TTC549 (cell line): ENCODE data around the gene NDUFAF3.

Experiments
- FAIRE-seq: peaks from 2 replicates; lab custom pipeline; 2012; peaks lifted over from hg19 to GRCh38; lab: Jason Lieb, UNC

NDUFAF3 gene

DNA sequence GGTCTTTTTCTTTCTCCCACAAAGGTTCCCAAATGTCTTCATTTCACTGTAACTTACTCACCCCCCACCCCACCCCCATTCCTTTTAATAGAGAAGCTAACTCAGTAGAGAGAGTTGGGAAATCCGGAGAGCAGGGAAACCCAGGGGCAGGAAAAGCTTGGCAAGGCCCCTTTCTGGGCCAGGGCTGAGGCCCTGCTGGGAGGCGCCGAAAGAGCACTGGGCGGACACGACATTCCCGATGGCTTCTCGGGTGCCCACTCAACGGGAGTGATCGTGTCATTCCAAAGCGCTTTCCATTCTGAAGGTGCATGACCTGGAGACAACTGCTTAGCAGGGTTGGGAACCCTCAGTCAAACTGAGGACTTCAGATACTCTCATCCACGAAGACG is 2.0 kb upstream of the NDUFAF3 start:
- no peak for FAIRE-seq

DNA sequence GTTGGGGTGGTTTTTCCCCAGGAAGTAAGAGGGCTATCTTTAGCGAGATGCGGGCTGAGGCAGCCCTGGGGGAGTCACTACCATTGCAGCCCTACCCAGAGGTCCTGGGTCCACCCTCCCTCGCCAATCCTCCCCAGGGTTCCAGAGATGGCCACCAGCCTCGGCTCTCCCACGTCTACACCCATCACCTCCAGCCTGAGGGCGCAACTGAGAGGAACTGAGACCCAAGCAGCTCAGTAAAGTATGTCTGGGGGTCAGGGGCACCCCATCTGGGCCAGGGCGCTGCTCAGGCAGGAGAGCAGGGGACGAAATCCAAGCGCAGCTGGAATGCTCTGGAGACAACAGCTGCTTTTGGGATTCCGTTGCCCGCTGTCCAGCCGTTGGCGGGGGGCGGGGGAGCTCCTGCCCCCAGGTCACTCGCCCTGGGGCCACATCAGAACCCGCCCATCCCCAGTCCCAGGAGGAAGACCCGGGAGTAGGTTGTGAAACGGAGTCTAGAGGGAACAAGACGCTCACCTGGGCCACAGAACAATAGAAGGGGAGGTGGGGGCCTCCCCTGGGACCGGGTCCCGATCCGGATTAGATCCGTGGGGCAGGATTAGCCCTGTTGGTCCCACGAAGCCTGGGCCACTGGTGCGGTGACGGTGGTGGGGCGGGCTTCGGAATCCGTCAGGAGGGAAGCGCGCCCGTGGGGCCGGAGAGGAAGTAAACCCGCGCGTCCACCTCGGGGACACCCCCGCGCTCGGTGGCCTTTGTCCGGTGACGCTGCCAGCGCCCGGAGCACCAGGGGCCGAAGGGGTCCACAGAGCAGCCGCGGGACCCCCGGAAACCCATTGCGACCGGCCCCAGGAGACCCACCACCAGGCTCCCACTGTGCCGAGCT is 1.4 kb upstream of the NDUFAF3 start:
- FAIRE-seq = no peak

DNA sequence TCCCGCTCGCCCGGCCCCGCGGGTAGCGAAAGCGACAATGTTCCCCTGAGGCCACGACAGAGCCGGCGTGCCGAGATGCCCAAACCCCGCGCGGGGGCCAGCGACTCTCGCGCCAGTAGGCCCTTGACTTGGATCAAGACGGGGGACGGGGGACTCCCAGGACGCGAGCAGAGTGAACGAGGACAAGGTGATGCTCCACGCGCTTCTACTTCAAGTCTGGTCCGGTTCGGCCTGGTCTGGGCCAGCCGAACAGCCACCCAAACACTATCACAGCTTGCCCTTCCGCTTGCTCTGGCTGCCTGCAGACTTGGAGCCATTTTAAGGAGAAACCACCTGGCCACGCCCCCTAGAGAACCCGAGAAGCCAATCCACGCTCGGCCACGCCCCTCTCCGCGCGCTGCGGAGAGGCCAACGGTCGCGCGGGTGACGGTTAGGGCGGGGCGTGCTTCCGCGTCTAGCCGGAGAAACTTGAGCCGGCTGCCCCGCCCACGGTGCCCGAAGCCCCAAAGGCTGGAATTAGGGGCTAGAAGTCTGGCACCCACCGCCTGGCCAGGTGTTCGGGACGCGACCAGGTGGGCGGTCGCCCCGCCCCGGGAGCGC is 608 bp upstream of the NDUFAF3 start:
- FAIRE-seq = peak; percentile 82

DNA sequence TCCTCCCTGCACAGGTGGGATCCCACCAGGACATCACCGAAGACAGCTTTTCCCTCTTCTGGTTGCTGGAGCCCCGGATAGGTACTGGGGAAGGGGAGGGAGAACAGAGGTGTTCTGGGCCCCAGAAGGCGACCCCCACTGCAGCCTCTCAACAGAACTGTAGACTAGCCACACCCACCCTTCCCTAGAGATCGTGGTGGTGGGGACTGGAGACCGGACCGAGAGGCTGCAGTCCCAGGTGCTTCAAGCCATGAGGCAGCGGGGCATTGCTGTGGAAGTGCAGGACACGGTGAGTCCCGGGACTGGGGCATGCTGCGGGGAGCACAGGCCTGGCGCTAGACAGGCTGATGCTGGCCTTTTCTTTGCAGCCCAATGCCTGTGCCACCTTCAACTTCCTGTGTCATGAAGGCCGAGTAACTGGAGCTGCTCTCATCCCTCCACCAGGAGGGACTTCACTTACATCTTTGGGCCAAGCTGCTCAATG is 809 bp downstream of the NDUFAF3 start:
- FAIRE-seq = no peak

DNA sequence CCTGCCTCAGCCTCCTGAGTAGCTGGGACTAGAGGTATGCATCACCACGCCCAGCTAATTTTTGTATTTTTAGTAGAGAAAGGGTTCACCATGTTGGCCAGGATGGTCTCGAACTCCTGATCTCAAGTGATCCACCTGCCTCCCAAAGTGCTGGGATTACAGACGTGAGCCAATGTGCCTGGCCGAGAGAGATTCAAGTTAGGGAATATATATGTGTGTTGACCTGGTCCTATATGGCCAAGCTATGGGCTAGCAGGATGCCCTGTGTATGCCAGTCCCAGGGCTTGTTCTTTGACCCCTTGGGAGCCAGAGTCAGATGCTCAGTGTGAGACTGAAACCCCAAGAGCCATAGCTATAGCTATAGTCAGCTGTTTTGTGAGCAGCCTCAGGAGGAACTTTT is 1.9 kb downstream of the NDUFAF3 start:
- FAIRE-seq = no peak

DNA sequence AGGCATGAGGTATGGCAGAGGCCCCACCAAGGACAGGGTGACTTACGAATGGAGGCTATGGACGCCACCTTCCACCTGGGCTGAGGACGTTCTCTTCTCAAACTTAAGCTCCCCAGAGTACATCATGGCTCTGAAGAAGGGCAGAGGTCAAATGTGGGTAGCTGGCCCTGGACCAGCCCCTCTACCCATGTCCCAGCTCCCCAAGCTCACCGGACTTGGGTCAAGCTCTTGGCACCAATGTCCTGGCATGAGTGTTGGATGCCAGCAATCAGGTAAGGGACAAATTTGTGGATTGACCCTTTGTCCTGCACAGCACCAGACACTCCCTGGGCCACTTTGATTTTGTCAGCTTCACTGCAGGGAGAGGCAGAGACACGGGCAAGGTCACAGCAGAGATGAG is 2.5 kb downstream of the NDUFAF3 start:
- no peak for FAIRE-seq

DNA sequence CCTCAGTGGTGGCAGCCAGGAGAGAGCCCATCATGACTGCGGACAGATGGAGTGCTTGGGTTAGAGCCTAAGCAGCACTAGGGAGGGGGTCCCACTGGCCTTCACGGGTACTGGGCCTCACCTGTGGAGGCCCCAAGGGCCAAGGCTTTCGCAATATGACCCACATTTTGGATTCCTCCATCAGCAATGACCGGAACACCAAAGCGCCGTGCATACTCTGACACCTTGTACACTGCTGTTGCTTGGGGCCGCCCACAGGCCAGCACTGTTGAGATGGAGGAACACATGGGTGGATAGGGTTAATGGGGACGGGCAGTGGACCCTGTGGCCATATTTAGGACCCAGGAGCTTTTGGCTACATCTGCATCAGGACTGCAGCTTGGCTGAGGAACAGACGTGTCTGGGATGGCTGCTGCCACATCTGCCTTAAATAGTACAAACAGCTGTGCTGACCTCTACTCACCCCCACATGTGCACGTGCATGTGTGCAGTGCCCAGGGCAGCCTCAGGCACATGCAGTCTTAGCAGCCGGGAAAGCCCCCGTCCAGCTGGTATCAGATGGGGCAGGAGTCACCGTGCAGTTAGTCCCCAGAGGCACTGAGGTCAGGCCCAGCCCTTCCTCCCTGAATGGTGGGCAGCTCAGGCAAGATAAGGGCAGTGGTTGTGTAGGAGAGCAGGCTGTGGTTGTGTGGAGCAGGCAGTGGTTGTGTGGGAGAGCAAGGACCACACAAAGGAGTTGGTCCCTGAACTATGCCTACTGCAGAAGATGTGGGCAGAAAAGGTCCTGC is 3.3 kb downstream of the NDUFAF3 start:
- no peak for FAIRE-seq

DNA sequence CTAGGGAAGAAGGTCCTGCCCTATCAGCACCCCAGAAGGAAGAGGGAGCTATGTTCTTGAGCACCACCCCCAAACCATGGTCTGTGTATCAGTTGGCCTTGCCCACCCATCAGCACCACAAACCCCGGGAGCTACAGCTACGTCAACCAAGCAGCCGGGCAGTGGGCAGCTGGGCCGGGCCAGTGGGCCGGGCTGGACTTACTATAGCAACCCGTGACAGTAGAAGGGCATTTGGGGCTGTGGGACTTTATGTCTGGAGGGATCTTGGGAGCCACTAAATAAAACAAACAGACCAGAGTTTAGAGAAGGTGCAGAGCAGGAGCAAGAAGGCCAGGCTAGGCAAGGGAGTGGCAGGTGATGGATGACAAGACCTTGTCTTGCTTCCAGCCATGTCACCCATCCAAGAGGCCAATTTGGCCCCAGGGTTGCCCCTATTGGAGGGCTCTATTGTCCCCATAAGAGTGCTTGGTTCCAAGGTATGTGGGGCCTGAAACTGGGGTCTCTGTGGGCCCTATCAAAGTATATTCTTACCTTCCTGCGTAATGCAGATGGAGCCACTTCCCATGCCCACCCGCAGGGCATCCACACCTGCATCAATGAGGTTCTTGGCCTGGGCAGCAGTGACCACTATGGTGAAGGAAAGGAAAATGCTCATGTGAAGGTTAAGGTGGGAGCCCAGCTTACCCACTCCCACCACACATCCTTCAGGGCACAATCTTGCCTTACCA is 4.0 kb downstream of the NDUFAF3 start:
- no peak for FAIRE-seq

DNA sequence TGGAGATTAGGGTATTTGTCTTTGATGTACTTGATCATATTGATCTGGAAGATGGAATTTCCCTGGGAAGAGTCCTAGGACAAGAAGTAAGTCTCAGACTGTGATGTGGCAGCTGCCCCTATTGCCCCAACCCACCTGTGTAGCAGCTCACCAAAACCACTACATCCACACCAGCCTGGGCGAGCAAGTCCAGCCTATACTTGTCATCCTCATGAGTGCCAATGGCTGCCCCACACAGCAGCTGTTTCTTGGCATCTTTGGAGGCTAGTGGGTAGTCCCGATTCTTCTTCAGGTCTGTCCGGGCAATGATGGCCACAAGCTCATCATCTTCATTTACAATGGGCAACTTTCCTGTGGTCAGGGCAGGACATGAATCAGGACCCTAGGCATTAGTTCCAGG is 4.6 kb downstream of the NDUFAF3 start:
- no peak for FAIRE-seq

DNA sequence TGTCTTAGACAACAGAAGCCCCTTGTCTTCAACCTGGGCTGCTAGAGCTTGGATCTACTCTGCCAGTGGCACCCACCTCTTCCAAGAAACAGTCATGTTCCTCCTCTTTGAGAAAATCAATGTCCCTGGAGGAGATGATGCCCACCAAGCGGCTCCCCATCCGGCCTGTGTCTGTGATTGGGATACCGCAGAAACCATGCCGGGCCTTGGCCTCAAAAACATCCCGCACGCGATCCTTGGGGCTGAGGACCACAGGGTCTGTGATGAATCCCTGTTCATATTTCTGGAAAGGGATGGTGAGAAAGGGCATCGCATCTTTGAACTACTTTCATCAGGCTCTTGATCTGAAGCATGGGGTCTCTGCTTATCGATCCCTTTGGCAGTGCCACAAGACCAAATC is 5.7 kb downstream of the NDUFAF3 start:
- no peak for FAIRE-seq

DNA sequence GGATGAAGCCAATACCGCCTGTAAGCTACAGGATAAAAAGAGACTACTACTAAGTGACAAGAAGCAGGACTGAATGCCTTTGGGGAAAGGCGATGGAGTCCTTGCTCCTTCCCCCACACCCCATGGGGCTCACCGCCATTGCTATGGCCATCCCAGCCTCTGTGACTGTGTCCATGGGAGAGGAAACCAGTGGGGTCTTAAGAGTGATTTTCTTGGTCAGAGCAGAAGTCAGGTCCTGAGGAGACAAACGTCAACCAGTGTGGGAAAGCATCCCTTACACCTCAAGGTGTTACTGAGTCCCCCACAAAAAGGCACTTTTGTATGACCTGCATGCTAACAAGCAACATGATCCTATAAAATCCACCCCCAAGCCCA is 6.4 kb downstream of the NDUFAF3 start:
- FAIRE-seq = no peak

DNA sequence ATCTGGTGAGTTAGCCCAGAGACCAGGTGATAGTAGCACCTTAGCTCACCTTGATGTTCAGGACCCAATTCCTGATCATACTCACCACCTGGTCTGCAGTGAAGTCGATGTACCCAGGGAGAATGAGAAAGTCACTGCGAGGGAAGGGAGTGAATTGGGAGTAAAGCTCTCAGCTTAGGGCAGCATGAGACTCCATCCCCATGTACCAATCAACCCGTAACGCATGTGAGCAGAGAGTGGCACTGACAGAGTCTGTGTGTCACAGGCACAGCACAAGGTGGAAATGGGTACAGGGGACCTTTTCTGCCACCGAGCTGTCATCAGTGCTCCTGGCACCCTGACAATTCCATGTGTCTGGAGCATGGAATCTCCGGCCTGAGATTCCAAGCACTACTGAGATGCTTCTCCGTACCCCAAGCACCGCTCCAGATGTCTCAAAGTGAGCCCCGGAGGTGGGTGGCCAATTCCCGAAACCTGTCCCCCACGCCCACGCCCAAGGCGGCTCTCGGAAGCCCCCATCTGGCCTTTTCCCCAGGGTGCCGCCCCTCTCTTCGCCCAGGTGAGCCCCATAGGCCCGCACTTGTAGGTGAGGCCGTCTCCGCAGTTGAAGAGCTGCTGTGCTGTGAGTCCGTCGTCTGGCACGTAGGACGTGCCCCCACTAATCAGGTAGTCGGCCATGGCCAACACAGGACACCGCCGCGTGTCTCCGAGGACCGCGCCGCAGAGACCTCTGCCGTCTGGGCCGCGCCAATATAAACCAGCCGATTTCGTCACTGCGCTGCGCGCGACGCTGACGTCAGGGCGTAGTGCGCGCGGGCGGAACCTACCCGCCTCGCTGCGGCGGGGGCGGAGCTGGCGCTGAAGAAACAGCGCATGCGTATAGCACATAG is 7.0 kb downstream of the NDUFAF3 start, which contains the start of gene IMPDH2:
Gene IMPDH2, minus strand, starts transcription at position 726 of the 890 bp plus-strand sequence. Its CDS starts 48 bp downstream, at position 678.
- FAIRE-seq = no peak

DNA sequence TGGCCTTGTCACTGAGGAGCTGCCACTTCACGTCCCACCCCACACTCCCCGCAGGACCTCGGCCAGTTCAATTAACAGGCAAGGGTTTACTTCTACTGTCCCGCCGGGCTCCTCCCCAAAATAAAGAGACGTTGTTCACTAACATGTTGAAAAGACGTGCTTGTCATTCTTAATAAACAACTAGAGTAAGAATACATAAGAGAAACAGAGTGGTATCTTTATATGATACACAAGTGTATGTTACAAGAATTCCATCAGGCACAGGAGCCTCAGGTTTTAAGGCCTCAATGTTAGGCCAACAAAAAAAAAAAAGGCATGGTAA is 7.6 kb downstream of the NDUFAF3 start:
- FAIRE-seq = no peak

DNA sequence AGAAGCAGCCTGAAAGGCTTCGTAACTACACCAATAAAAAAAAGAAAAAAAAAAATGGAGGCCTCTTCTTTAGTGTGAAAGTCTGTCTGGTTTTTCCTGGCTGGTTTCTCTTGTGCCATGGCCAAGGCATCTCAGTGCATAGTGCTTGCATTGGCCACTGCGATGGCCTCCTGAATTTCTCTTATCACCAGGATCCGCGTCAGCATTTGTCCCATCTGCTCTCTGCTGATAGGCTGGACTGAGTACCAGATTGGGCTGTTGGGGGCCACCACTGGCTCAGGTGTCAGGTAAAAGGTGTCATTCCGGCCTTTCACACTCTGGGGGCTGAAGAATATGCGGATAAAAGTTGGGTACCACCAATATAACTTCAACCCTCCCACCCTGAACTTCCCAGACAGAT is 8.4 kb downstream of the NDUFAF3 start:
- FAIRE-seq = no peak

DNA sequence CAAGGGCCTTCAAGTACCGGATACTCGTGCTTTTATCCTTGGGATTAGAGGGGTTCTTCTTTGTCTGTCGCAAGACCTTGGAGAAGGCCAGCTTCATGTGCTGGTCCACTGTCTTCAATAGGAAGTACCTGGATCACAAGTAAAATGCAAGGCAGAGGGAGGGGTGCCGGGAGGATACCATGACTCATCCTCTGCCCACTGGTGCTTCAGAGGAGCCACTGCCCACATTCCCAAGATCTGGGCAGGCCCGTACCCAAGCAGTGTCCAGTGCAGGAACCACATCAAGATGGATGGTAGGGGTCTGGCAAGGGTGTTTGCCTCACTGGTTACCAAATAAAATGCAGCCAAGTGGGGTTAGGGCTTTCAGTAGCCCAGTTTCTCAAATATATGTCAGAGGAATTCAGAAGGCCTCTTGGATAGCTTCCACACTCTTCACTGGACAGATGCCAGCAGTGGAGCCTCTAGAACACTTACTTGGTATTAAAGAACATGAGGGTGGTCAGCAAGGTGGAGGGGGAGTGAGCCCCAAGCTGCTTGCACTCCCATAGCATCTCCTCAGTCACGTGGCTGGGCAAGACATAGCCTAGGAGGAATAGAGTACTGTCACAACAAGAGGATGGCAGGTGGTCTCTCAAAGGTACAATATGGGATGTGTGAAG is 10.9 kb downstream of the NDUFAF3 start:
- FAIRE-seq = no peak

DNA sequence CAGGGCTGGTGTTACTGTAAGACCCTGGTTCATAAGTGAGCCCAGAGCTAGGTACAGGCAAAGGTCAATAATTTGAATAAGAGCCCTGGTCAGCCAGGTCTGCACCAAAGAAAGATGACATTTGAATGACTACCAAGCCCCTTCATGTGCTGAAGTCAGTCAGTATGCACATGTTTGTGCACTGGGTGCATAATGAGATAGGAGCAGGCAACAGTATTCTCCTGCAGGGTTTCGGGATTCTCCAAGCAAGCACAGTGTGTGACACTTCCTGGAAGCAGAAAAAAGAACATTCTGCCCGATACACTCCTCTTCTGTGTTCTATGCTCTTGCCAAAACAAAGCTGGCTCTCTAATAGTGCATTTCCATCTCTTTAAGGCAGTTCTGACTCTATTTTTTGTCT is 12.7 kb downstream of the NDUFAF3 start:
- FAIRE-seq = no peak

DNA sequence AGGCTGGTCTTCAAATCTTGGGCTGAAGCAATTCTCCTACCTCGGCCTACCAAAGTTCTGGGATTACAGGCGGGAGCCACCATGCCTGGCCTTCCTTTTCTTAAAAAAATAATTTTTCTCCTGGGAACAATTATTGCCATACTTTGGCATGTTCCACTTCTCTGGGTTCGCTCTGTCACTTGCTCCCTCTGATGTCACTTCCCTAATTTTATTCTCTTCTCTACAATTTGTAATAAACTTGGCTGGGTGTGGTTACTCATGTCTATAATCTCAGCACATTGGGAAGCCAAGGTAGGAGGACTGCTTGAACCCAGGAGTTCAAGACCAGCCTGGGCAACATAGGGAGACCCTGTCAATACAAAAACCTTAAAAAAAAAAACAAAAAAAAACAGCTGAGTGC is 13.4 kb downstream of the NDUFAF3 start:
- no peak for FAIRE-seq

DNA sequence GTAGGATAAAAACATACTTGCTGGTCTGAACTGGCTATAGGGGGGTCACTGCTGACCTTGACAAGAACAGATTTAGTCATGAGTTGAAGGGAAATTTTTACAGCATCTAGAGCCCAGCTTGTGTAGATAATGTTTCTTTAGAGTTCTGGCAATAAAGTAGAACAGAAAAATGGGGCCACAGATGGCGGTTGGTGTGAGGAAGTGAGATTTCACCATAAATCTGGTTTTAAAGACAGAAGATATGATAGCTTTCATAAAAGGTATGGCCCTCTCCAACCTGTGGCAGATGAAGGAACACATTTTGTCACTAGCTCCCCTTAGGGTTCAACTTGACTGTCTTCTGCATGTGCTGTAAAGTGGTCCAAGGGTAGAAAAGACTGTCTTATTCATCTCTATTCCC is 31.6 kb downstream of the NDUFAF3 start:
- FAIRE-seq = no peak

DNA sequence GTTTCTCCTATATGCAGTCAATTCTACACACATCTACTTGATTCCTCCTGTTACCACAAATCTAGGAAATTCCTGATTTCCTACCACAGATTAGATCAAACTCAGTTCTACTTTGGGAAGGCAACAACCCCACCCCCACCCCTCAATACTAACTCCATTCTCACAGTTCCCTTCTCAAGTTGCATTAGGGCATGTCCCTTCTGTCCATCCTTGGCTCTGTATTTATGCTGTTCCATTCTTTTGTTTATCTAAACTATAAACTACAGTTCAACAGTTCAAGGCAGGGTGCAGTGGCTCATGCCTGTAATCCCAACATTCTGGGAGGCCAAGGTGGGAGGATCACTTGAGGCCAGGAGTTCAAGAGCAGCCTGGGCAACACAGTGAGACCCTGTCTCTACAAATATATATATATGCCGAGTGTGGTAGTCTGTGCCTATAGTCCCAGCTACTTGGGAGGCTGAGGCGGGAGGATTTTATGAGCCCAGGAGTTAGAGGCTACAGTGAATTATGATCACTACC is 32.5 kb downstream of the NDUFAF3 start:
- FAIRE-seq = no peak

DNA sequence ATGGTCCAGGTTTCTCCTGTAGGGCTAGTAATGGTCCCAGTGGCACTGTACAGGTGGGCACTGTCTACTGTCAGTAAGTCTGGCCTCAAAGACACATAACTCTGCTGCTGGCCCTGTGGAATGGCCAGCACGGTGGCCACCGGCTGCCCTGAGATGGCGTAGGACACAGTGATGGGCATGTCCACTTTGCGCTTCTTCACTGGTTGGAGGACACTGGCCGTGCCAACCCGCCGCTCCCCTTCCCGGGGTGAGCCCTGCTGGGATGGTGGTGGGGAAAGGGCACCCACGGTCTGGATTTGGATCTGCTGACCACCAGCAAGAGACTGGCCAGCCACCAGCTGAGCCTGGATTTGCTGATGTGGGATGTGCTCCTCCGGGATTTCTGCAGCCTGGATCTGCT is 35.3 kb downstream of the NDUFAF3 start:
- FAIRE-seq = no peak

DNA sequence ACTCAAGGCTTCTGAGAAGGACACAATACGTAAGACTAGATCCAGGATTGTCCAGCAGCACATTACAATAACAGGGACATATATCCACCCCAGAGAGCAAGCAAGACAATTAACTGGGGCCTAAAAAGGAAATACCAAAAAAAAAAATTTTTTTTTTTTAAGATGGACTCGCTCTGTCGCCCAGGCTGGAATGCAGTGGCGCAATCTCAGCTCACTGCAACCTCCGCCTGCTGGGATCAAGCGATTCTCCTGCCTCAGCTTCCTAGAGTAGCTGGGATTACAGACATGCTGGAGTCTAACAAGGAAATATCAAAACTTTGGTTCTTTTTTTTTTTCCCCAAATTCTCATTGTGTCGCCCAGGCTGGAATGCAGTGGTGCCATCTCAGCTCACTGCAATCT is 36.1 kb downstream of the NDUFAF3 start:
- no peak for FAIRE-seq
